Left ventricle myocardium inferior (tissue), 1 donor: ENCODE results near the gene ARAF. TPM values are rescaled to one million over a fixed set of nuclear protein-coding genes. Genes with fewer than 3 reads are reported as not detected.
A peak's percentile ranks its signal among the peaks of the same experiment; 100 is the strongest.

Experiments used
- DNase-seq: peaks from one replicate; pipeline ENCODE4 v3.0.0-alpha.2; 2020
- H3K27ac ChIP-seq: fragments of 200-600 bp; replicated peaks from 2 replicates; pipeline ENCODE4 v1.8.0; 2021
- H3K27me3 ChIP-seq: fragments of 200-600 bp; 2 replicates; pipeline ENCODE4 v1.8.0; 2021; ENCODE audit warnings: low read depth
- H3K36me3 ChIP-seq: fragments of 200-600 bp; 2 replicates; pipeline ENCODE4 v1.8.0; 2021
- H3K4me1 ChIP-seq: fragments of 200-600 bp; 2 replicates; pipeline ENCODE4 v1.8.0; 2021
- H3K4me3 ChIP-seq: fragments of 200-600 bp; 2 replicates; pipeline ENCODE4 v1.8.0; 2021; ENCODE audit warnings: mild to moderate bottlenecking, moderate library complexity
- H3K9me3 ChIP-seq: fragments of 200-600 bp; replicated peaks from 2 replicates; pipeline ENCODE4 v1.8.0; 2021
- CTCF ChIP-seq: fragments of 200-600 bp; IDR thresholded peaks from 2 replicates; pipeline ENCODE4 v1.8.0; 2021; ENCODE audit warnings: antibody characterized with exemption, mild to moderate bottlenecking, borderline replicate concordance
- intact Hi-C: fragments of 100-400 bp; cut with micrococcal nuclease; formaldehyde crosslinking; loops from one replicate; pipeline ENCODE4 v1.11.0; 2022
- total RNA-seq: library from RNA; stranded (reverse); fragmentation: NEBNext Ultra II Directional; extraction: Animal tissue kit (Norgen Biotek cat#: 25700); gene quantifications from one replicate; pipeline ENCODE4 v1.2.1, GENCODE V29; 2021
- donor health status: DM: no; HTN: yes; CAD: no; lungs with severe emphysema.

ARAF gene
- total RNA-seq, 1 donor from 2014 or later = 76.4 TPM

- Histone ChIP-seq H3K4me3 (peak overlapping the region; percentile 1), H3K9me3 (no peaks in the 10 kb centered on the region), H3K36me3 (no peaks in the 10 kb centered on the region), H3K4me1 (no peaks in the 10 kb centered on the region), H3K27ac (no peak overlapping the region), H3K27me3 (no peaks in the 10 kb centered on the region)
- intact Hi-C loops = no loop called here
- DNase-seq = no peak
- no peak for TF ChIP-seq CTCF
Measured at GRCh38 chrX:47584714-47585113, 23.7 kb downstream of the ARAF start.

- H3K27ac ChIP-seq = no peak overlapping the region
- intact Hi-C loops = no loop called here
Measured at GRCh38 chrX:47585273-47585672, 24.3 kb downstream of the ARAF start.

GRCh38 chrX:47586043-47586787 is 25.2 kb downstream of the ARAF start:
- Histone ChIP-seq H3K36me3 (no peaks in the 10 kb centered on the region), H3K9me3 (no peaks in the 10 kb centered on the region), H3K27me3 (no peaks in the 10 kb centered on the region), H3K27ac (no peak overlapping the region), H3K4me1 (no peaks in the 10 kb centered on the region), H3K4me3 (no peak overlapping the region)
- intact Hi-C loops = no loop called here
- no peak for DNase-seq
- no peak for TF ChIP-seq CTCF

More at GRCh38 chrX:47585273-47585672, 24.3 kb downstream of the ARAF start:
- no peaks in the 10 kb centered on the region for H3K27me3 ChIP-seq
- no peaks in the 10 kb centered on the region for H3K9me3 ChIP-seq
- H3K4me3 ChIP-seq = no peak overlapping the region
- H3K4me1 ChIP-seq = no peaks in the 10 kb centered on the region
- TF ChIP-seq CTCF = no peak
- no peaks in the 10 kb centered on the region for H3K36me3 ChIP-seq
- no peak for DNase-seq

- Histone ChIP-seq H3K4me3 (no peak overlapping the region), H3K4me1 (no peaks in the 10 kb centered on the region), H3K27ac (no peak overlapping the region), H3K9me3 (no peaks in the 10 kb centered on the region), H3K36me3 (no peaks in the 10 kb centered on the region), H3K27me3 (no peaks in the 10 kb centered on the region)
- no peak for DNase-seq
- intact Hi-C loops = no loop called here
- TF ChIP-seq CTCF = no peak
Measured at GRCh38 chrX:47587091-47587891, 26.3 kb downstream of the ARAF start.

- no peaks in the 10 kb centered on the region for H3K9me3 ChIP-seq
- no peaks in the 10 kb centered on the region for H3K4me1 ChIP-seq
- H3K27me3 ChIP-seq = no peaks in the 10 kb centered on the region
- no peak overlapping the region for H3K27ac ChIP-seq
- no peaks in the 10 kb centered on the region for H3K36me3 ChIP-seq
- intact Hi-C loops = no loop called here
- no peak for TF ChIP-seq CTCF
- DNase-seq = no peak
- H3K4me3 ChIP-seq = no peak overlapping the region
Measured at GRCh38 chrX:47587906-47588735, 27.1 kb downstream of the ARAF start.
